ENCODE measurements around the gene KCNN3.
"Not testable (repeated sequence)": the region's sequence is repeated elsewhere in the genome, so short reads cannot be mapped to it uniquely, and the experiment has no call there.

Gene KCNN3

GRCh38 chr1:154694995-154695394, 175.1 kb downstream of the KCNN3 start:
- no peak for TF ChIP-seq CTCF (IDR thresholded peaks at IDR 0.05; ENCODE audit: low read depth, low read length)
- H3K4me3 ChIP-seq (replicated peaks in 1 of 2; ENCODE audit: low read depth in 2 of 2, low read length in 2 of 2) = no peak overlapping the region
- DNase-seq (ENCODE audit: low read depth in 2 of 2) = no peak

GRCh38 chr1:154689083-154689482, 181.0 kb downstream of the KCNN3 start:
- no peak overlapping the region for H3K4me3 ChIP-seq (replicated peaks in 1 of 2; ENCODE audit: low read depth in 2 of 2, low read length in 2 of 2)
- peak in 1 of 2 donors; percentile 9 for DNase-seq (ENCODE audit: low read depth in 2 of 2)
- no peak for TF ChIP-seq CTCF (IDR thresholded peaks at IDR 0.05; ENCODE audit: low read depth, low read length)

GRCh38 chr1:154686507-154686906, 183.6 kb downstream of the KCNN3 start:
- TF ChIP-seq CTCF (IDR thresholded peaks at IDR 0.05; ENCODE audit: low read depth, low read length) = no peak
- no peak for DNase-seq (ENCODE audit: low read depth in 2 of 2)

GRCh38 chr1:154683820-154684219, 186.3 kb downstream of the KCNN3 start:
- DNase-seq (ENCODE audit: low read depth in 2 of 2) = no peak
- no peak overlapping the region for H3K4me3 ChIP-seq (replicated peaks in 1 of 2; ENCODE audit: low read depth in 2 of 2, low read length in 2 of 2)
- TF ChIP-seq CTCF (IDR thresholded peaks at IDR 0.05; ENCODE audit: low read depth, low read length) = no peak

More at GRCh38 chr1:154686507-154686906, 183.6 kb downstream of the KCNN3 start:
- H3K4me3 ChIP-seq (replicated peaks in 1 of 2; ENCODE audit: low read depth in 2 of 2, low read length in 2 of 2) = no peak overlapping the region

GRCh38 chr1:154682254-154682653, 187.8 kb downstream of the KCNN3 start:
- TF ChIP-seq CTCF (IDR thresholded peaks at IDR 0.05; ENCODE audit: low read depth, low read length) = no peak
- H3K4me3 ChIP-seq (replicated peaks in 1 of 2; ENCODE audit: low read depth in 2 of 2, low read length in 2 of 2) = no peak overlapping the region
- DNase-seq (ENCODE audit: low read depth in 2 of 2) = no peak

- not testable (repeated sequence) for DNase-seq (ENCODE audit: low read depth in 2 of 2); H3K4me3 ChIP-seq (replicated peaks in 1 of 2; ENCODE audit: low read depth in 2 of 2, low read length in 2 of 2)
These were observed 192.2 kb downstream of the KCNN3 start for GRCh38 chr1:154677844-154678243.

- not testable (repeated sequence) for DNase-seq (ENCODE audit: low read depth in 2 of 2)
These were observed 193.2 kb downstream of the KCNN3 start for GRCh38 chr1:154676847-154677246.

GRCh38 chr1:154674456-154674855, 195.6 kb downstream of the KCNN3 start:
- DNase-seq (ENCODE audit: low read depth in 2 of 2); H3K4me3 ChIP-seq (replicated peaks in 1 of 2; ENCODE audit: low read depth in 2 of 2, low read length in 2 of 2): not testable (repeated sequence)

More at GRCh38 chr1:154676847-154677246, 193.2 kb downstream of the KCNN3 start:
- not testable (repeated sequence) for H3K4me3 ChIP-seq (replicated peaks in 1 of 2; ENCODE audit: low read depth in 2 of 2, low read length in 2 of 2)

- not testable (repeated sequence) for DNase-seq (ENCODE audit: low read depth in 2 of 2); H3K4me3 ChIP-seq (replicated peaks in 1 of 2; ENCODE audit: low read depth in 2 of 2, low read length in 2 of 2)
These were observed 197.8 kb downstream of the KCNN3 start for GRCh38 chr1:154672245-154672644.

GRCh38 chr1:154671412-154671811, 198.7 kb downstream of the KCNN3 start:
- H3K4me3 ChIP-seq (replicated peaks in 1 of 2; ENCODE audit: low read depth in 2 of 2, low read length in 2 of 2); DNase-seq (ENCODE audit: low read depth in 2 of 2): not testable (repeated sequence)

GRCh38 chr1:154670310-154671270, 199.5 kb downstream of the KCNN3 start:
- not testable (repeated sequence) for H3K4me3 ChIP-seq (replicated peaks in 1 of 2; ENCODE audit: low read depth in 2 of 2, low read length in 2 of 2); DNase-seq (ENCODE audit: low read depth in 2 of 2)
